ENCODE measurements around the gene TMPRSS2.

The TMPRSS2 gene

DNA sequence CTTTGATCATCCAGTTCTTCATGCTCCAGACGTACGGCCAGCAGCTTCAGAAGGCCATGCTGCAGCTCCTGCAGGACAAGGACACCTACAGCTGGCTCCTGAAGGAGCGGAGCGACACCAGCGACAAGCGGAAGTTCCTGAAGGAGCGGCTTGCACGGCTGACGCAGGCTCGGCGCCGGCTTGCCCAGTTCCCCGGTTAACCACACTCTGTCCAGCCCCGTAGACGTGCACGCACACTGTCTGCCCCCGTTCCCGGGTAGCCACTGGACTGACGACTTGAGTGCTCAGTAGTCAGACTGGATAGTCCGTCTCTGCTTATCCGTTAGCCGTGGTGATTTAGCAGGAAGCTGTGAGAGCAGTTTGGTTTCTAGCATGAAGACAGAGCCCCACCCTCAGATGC, 49.4 kb downstream of the TMPRSS2 start (continued):
- TF ChIP-seq, protein P1, sequence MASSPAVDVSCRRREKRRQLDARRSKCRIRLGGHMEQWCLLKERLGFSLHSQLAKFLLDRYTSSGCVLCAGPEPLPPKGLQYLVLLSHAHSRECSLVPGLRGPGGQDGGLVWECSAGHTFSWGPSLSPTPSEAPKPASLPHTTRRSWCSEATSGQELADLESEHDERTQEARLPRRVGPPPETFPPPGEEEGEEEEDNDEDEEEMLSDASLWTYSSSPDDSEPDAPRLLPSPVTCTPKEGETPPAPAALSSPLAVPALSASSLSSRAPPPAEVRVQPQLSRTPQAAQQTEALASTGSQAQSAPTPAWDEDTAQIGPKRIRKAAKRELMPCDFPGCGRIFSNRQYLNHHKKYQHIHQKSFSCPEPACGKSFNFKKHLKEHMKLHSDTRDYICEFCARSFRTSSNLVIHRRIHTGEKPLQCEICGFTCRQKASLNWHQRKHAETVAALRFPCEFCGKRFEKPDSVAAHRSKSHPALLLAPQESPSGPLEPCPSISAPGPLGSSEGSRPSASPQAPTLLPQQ (tag by site-specific recombination; IDR thresholded peaks at IDR 0.05): no peak
- TF ChIP-seq ZBTB20 (tag by site-specific recombination; IDR thresholded peaks at IDR 0.05): no peak
- TF ChIP-seq, protein P2, sequence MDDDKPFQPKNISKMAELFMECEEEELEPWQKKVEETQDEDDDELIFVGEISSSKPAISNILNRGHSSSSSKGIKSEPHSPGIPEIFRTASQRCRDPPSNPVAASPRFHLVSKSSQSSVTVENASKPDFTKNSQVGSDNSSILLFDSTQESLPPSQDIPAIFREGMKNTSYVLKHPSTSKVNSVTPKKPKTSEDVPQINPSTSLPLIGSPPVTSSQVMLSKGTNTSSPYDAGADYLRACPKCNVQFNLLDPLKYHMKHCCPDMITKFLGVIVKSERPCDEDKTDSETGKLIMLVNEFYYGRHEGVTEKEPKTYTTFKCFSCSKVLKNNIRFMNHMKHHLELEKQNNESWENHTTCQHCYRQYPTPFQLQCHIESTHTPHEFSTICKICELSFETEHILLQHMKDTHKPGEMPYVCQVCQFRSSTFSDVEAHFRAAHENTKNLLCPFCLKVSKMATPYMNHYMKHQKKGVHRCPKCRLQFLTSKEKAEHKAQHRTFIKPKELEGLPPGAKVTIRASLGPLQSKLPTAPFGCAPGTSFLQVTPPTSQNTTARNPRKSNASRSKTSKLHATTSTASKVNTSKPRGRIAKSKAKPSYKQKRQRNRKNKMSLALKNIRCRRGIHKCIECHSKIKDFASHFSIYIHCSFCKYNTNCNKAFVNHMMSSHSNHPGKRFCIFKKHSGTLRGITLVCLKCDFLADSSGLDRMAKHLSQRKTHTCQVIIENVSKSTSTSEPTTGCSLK (tag by site-specific recombination; IDR thresholded peaks at IDR 0.05): no peak
- no peak for TF ChIP-seq ZNF184 (tag by site-specific recombination; IDR thresholded peaks at IDR 0.05)
- TF ChIP-seq ZNF350 (tag by site-specific recombination; IDR thresholded peaks at IDR 0.05): no peak
- TF ChIP-seq GLI4 (tag by site-specific recombination; IDR thresholded peaks at IDR 0.05): no peak

DNA sequence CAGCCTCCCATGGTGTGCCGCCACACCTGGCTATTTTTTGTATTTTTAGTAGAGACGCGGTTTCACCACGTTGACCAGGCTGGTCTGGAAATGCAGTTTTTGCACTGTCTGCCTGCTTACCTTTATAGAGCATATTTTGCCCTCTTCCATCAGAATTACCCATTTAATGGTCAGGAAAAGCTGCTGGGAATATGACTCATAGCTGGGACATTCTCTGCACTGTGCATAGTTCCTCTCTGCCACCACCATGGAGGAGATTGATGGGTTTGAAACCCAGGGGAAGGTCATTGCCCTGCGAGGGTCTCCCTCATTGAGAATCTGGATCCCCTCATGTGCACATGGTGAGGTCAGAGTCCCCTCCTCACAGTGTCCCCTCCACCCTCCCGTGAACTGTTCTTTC, 49.8 kb downstream of the TMPRSS2 start:
- ChIA-PET CTCF (interaction anchor here (9.9 kb wide), 1 partner anchor 174 kb away, joined by 127 read pairs; no protein-coding TSS in a partner anchor), POLR2A (interaction anchor here (1.5 kb wide), 1 partner anchor 175 kb away, joined by 3 read pairs; no protein-coding TSS in a partner anchor)
- Histone ChIP-seq H3K36me3 (ENCODE audit: control insufficient read depth in 2 of 2, insufficient read depth in 1 of 2, low read length in 2 of 2) (no peaks in the 10 kb centered on the region), H3K9me3 (ENCODE audit: control insufficient read depth, insufficient read depth, low read depth, low read length) (no peaks in the 10 kb centered on the region), H3K4me3 (ENCODE audit: low read depth, low read length) (no peak overlapping the region), H3K4me1 (ENCODE audit: control insufficient read depth, insufficient read depth, low read length) (no peaks in the 10 kb centered on the region), H3K27ac (ENCODE audit: extremely low read depth, low read depth, low read length) (no peak overlapping the region)
- TF ChIP-seq GLI2 (tag by site-specific recombination; IDR thresholded peaks at IDR 0.05; ENCODE audit: borderline replicate concordance, low read depth) (no peak), GLIS2 (tag by site-specific recombination; IDR thresholded peaks at IDR 0.05) (no peak), ZNF24 (tag by site-specific recombination; IDR thresholded peaks at IDR 0.05) (no peak), PRDM1 (tag by site-specific recombination; IDR thresholded peaks at IDR 0.05) (no peak), WT1 (tag by site-specific recombination; IDR thresholded peaks at IDR 0.05) (no peak), ZNF211 (tag by site-specific recombination; IDR thresholded peaks at IDR 0.05; ENCODE audit: low read depth) (no peak), ZNF837 (tag by site-specific recombination; IDR thresholded peaks at IDR 0.05) (no peak), ZFP3 (tag by site-specific recombination; IDR thresholded peaks at IDR 0.05; ENCODE audit: low read depth) (no peak)
- TF ChIP-seq, protein P3, sequence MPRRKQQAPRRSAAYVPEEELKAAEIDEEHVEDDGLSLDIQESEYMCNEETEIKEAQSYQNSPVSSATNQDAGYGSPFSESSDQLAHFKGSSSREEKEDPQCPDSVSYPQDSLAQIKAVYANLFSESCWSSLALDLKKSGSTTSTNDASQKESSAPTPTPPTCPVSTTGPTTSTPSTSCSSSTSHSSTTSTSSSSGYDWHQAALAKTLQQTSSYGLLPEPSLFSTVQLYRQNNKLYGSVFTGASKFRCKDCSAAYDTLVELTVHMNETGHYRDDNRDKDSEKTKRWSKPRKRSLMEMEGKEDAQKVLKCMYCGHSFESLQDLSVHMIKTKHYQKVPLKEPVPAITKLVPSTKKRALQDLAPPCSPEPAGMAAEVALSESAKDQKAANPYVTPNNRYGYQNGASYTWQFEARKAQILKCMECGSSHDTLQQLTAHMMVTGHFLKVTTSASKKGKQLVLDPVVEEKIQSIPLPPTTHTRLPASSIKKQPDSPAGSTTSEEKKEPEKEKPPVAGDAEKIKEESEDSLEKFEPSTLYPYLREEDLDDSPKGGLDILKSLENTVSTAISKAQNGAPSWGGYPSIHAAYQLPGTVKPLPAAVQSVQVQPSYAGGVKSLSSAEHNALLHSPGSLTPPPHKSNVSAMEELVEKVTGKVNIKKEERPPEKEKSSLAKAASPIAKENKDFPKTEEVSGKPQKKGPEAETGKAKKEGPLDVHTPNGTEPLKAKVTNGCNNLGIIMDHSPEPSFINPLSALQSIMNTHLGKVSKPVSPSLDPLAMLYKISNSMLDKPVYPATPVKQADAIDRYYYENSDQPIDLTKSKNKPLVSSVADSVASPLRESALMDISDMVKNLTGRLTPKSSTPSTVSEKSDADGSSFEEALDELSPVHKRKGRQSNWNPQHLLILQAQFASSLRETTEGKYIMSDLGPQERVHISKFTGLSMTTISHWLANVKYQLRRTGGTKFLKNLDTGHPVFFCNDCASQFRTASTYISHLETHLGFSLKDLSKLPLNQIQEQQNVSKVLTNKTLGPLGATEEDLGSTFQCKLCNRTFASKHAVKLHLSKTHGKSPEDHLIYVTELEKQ (tag by site-specific recombination; IDR thresholded peaks at IDR 0.05; ENCODE audit: borderline replicate concordance): no peak

DNA sequence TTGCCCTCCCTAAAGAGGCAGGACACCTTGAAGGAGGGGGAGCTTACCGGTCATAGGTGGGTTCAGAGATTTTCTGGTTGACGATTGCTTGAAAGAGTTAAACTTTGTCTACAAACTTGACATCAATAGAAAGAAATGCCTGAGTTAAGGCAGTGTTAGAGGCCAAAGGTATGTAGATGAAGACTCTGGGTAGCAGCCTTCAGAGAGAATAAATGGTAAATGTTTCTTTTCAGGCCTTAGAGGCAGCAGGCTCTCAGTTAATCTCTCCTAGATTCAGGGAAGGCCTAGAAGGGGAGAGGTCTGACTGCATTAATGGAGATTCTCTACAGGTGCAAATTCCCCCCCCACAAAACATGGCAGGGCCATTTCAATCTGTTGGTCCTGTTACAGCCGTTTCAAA, 54.2 kb downstream of the TMPRSS2 start:
- Histone ChIP-seq H3K27ac (ENCODE audit: extremely low read depth, low read depth, low read length) (no peak overlapping the region), H3K4me1 (ENCODE audit: control insufficient read depth, insufficient read depth, low read length) (no peaks in the 10 kb centered on the region), H3K9me3 (ENCODE audit: control insufficient read depth, insufficient read depth, low read depth, low read length) (no peaks in the 10 kb centered on the region), H3K36me3 (ENCODE audit: control insufficient read depth in 2 of 2, insufficient read depth in 1 of 2, low read length in 2 of 2) (no peaks in the 10 kb centered on the region), H3K4me3 (ENCODE audit: low read depth, low read length) (no peak overlapping the region)
- POLR2A ChIA-PET: no interaction called here
- TF ChIP-seq REPIN1 (tag by site-specific recombination; IDR thresholded peaks at IDR 0.05; ENCODE audit: low read depth): no peak
- TF ChIP-seq ZNF530 (tag by site-specific recombination; IDR thresholded peaks at IDR 0.05; ENCODE audit: low read depth): no peak
- TF ChIP-seq ZNF670 (tag by site-specific recombination; IDR thresholded peaks at IDR 0.05; ENCODE audit: low read depth): no peak
- no peak for TF ChIP-seq ZSCAN23 (tag by site-specific recombination; IDR thresholded peaks at IDR 0.05)
- TF ChIP-seq YY1 (tag by site-specific recombination; IDR thresholded peaks at IDR 0.05): no peak
- TF ChIP-seq ZNF133 (tag by site-specific recombination; IDR thresholded peaks at IDR 0.05): no peak
- TF ChIP-seq ZBTB8A (tag by site-specific recombination; IDR thresholded peaks at IDR 0.05): no peak
- no peak for TF ChIP-seq GLI2 (tag by site-specific recombination; IDR thresholded peaks at IDR 0.05; ENCODE audit: borderline replicate concordance, low read depth)
- no peak for TF ChIP-seq ZNF791 (tag by site-specific recombination; IDR thresholded peaks at IDR 0.05)
- no peak for TF ChIP-seq SCRT2 (tag by site-specific recombination; IDR thresholded peaks at IDR 0.05)
- no peak for TF ChIP-seq ZNF621 (tag by site-specific recombination; IDR thresholded peaks at IDR 0.05)
- no peak for TF ChIP-seq ZNF707 (tag by site-specific recombination; IDR thresholded peaks at IDR 0.05)
- no peak for TF ChIP-seq ZSCAN16 (tag by site-specific recombination; IDR thresholded peaks at IDR 0.05)
- no peak for TF ChIP-seq OVOL3 (tag by site-specific recombination; IDR thresholded peaks at IDR 0.05)
- CTCF ChIA-PET: interaction anchor here (0.5 to 9.9 kb wide), 3 partner anchors 169 to 831 kb away, joined by 3 to 127 read pairs (median 4); no protein-coding TSS in a partner anchor

Data from HEK293 (cell line).